ENCODE data around the gene EPHB3.

The EPHB3 gene

DNA sequence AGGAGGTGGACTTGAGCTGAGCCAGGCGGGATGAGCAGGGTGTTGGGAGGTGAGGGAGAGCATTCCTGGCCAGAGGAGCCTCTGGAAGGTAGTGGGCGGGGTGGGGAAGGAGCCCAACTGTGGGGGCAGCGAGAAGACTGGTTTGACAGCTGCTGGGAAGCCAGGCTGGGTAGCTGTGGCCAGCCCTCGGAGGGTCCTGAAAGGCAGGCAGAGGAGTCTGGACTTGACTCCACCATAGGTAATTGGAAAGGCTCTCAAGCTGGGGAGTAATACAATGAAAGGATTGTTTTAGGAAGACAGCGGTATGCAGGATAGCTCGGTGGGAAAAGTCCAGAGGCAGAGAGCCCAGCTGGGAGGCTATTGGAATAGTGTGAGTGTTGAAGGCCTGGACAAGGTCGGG lies 17.2 kb downstream of the EPHB3 start:
- no peak for DNase-seq

DNA sequence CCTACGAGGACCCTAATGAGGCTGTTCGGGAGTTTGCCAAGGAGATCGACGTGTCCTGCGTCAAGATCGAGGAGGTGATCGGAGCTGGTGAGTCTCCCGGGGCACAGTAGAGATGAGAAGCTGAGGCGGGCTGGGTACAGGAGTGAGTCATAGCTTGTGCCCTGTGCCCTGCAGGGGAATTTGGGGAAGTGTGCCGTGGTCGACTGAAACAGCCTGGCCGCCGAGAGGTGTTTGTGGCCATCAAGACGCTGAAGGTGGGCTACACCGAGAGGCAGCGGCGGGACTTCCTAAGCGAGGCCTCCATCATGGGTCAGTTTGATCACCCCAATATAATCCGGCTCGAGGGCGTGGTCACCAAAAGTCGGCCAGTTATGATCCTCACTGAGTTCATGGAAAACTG lies 17.9 kb downstream of the EPHB3 start:
- DNase-seq = no peak

DNA sequence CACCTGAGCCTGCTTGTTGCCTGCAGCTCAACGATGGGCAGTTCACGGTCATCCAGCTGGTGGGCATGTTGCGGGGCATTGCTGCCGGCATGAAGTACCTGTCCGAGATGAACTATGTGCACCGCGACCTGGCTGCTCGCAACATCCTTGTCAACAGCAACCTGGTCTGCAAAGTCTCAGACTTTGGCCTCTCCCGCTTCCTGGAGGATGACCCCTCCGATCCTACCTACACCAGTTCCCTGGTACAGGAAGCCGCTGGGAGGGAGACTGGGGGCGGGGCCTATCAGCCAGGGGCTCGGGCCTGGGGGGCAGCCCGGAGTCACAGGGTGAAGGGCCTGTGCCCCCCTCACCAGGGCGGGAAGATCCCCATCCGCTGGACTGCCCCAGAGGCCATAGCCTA lies 18.8 kb downstream of the EPHB3 start:
- DNase-seq = no peak

DNA sequence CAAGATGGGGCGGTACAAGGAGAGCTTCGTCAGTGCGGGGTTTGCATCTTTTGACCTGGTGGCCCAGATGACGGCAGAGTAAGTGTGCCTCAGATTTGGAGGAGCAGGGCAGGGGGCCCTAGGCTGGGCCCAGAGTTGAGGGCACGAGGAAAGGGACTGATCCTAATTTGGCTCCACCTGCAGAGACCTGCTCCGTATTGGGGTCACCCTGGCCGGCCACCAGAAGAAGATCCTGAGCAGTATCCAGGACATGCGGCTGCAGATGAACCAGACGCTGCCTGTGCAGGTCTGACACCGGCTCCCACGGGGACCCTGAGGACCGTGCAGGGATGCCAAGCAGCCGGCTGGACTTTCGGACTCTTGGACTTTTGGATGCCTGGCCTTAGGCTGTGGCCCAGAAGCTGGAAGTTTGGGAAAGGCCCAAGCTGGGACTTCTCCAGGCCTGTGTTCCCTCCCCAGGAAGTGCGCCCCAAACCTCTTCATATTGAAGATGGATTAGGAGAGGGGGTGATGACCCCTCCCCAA lies 19.8 kb downstream of the EPHB3 start:
- DNase-seq = no peak

DNA sequence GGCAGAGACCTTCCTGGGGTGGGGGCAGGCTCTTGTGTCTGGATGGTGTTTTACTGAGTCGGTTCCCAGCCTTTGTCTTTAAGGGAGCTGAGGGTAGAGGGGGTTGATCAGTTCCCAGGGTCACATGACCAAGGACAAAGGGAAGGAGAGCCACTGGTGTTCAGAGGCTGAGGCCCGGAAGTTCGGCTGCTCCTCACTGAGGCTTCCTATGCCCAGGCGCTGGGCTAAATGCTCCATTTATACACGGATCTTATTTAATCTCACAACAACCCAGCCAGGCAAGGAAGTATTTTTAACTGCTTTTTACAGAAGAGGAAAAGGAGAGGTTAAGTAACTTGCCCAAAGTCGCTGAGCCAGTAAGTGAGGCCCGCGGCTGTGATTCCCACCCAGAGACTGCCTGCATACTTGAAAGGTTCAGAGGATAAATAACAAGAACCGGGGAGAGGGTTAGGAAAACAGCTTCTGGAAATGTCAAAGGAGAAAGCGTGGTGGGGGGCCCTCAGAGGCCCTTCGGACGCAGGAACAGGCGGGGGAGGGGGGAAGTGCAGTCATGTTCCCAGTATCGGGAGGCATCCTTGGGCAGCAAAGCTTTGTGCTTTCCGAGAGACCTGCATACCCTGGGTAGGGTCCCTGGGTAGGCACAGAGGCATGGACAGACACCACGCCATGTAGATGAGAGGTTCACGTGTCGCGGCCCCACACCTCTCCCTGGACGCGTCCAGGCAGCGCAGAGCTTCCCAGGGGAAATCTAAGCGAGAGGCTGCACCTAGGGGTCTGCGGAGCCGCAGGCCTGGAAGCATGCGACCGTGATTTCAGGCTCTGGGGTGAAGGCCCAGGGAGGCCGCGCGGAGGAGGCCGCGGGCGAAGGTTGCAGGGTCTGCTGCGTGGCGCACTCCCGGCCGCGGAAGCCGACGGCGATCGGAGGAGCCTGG lies 21.3 kb downstream of the EPHB3 start:
- DNase-seq = peak in 43 of 56 donors; percentile 5 to 67 (median 37)

DNA sequence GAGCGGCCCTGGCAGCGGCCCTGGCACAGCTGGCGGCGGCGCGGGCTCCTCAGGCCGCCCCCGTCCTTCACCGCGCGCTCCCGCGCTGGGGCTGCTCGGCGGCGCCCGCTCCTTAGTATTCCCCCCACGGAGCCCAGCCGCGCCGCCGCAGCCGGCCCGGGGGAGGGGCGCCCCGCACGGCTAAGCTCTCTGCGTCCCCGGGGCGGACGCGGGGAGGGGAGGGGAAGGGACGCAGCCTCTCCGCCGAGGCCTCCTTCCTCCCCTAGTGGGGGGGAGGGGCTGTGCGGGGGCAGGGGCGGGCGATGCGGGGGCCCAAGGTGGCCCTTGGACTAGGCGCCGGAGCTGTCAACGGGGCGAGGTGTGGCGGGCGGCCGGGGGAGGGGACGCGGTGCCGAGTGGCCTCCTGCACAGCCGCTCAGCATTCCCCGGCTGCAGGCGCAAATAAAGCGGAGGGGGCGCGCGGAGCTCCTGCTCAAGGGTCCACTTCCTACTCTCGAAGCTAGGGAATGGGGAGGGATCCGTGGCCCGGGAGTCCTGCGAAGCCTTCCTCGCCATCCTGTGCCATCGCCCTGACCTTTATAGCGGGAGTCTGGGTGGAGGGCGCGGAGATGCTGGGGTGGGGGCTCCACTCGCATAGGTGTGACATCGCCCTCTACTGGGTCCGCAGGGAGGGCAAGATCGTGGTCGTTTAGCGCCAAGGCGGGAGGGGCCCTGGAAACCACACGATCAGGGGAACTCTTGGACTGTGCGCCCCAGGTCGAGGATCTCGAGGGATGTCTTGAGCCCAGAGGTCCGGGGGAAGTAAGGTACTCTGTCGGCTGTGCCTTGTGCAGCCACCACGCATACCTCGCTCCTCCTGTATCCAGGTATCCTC lies 22.2 kb downstream of the EPHB3 start:
- peak in 51 of 56 donors; percentile 14 to 86 (median 61) for DNase-seq

- DNase-seq = no peak
These were observed 22.9 kb downstream of the EPHB3 start for GRCh38 chr3:184584464-184584891.

- DNase-seq = no peak
These were observed 24.0 kb downstream of the EPHB3 start for GRCh38 chr3:184585545-184585944.

GRCh38 chr3:184586851-184587250 lies 25.3 kb downstream of the EPHB3 start:
- DNase-seq = no peak

GRCh38 chr3:184588776-184589175 lies 27.2 kb downstream of the EPHB3 start:
- no peak for DNase-seq

DNA sequence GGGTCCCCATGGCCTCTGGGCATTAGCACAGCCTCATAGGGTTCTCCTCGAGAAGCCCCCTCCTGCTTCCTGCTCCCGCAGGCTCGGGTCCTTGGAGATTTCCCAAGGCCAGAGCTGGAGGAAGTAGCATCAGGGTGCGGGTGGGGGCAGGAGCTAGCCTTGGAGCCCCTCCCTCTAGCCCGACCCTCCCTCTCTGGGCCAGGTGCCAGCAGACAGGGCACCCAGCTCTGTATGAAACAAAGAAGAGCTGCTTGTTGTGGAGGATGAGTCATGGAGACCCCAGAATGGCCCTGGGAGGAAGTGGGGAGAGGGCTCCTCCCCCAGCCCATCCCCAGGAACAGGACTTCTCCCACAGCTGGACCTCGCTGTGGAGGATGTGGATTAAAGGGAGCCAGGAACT lies 29.2 kb downstream of the EPHB3 start:
- no peak for DNase-seq

DNA sequence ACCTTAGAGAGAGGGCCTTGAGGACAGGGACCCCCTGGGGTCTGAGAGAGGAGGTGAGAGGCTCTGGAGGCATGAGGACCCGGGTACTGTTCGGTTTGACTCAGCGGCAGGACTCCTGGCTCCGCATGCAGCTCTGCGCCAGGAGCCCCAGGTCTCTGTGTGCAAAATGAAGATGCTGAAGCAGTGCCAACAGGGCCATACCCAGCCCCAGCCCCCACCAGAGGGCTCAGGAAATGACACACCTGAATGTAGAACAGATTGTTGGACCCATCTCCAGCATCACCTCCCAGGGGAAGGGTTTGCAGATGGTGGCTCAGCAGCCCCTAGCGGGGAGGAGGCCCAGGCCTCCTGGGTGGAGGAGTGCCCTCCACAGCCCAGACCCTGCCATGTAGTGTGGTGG lies 30.2 kb downstream of the EPHB3 start:
- no peak for DNase-seq

DNA sequence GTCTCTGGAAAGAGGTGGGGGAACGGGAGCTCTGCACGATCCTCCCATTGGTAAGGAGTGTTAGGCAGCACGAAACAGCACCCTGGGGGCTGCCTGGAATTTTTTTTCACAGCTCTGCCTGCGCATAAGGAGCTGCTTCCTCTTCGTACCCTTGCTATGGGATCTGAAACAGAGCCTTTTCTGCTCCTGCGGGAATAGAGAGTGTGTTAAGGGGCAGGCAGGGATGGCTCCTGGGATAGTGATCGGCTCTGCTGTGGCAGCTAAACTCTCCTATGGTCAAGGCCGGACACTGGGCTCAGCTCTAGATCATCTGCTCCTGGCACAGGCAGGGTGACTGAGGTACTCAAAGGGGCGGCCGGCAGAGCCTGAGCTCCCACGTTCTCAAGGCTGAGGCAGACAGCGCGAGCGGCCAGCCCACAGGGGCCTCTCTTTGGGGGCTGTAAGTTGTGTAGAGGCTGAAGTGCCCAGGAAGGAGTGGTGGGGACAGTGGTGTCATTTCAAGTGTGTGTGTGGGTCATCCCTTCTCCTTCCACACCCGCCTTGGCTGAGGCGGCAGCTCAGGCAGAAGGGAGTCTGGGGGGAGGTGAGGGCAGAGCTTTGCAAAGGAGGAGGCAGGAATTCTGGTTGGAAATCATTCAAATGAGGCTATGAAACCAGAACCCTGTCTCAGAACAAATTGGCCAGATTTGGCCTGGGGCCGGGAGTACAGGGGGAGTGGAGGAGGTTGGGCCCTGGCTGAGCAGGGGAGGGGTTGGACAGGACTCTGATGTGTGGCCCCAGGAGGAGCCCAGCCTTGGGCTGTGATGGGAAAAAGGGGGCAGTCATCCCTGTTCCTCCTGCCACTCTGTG lies 31.0 kb downstream of the EPHB3 start:
- DNase-seq = no peak

DNA sequence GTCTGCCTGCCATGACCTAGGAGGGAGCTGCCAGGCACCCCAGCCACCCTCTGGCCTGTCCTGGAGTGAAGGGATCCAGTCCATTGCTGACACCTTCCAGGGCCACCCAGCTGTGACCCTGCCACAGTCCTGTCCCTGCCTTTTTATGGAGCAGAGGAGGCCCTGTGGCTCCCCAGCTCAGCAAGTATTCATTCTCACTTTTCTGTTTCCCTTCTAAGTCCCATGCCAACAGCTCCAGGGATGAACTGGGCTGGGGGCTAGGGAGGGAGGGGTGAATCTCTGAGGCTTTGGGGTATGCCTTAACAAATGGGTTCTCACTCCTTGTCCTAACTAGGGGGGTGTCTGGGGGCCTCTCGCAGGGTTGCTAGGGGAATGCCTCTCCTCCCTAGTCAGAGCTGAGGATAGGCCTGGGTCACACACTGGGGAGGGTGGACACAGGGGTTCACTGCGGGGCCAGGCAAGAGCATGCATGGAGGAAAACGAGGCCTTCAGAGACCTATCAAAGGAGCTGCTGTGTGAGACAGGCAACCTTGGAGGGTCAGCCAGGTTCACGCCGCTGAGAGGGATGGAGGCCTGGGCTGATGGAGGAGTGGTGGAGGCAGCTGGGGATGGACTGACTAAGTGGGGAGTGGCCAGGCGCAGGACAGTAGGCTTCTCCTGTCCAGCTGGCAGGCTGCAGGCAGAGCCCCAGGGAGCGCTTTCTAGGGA lies 31.8 kb downstream of the EPHB3 start:
- no peak for DNase-seq

DNA sequence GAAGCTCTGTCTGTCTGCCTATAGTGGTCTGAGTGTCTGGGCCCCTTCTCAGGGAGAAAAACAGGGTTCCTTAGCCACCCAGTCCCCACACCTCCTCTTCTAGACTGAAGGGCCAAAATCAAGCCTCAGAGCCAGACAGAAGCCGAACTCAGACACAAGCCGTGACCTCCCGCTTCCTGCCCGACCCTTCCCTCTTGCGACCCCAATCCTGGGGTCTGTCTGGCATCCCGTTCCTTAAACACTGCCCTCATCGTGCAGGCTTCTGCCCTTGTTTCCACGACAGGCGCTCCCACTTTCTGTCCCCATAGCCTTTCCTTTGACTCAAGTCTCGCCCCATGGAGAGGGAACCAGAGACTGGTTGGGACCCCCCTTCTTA lies 32.3 kb downstream of the EPHB3 start:
- no peak for DNase-seq

GRCh38 chr3:184594371-184595001 lies 32.9 kb downstream of the EPHB3 start:
- no peak for DNase-seq

GRCh38 chr3:184595726-184596125 lies 34.1 kb downstream of the EPHB3 start:
- DNase-seq = no peak

- no peak for DNase-seq
These were observed 34.6 kb downstream of the EPHB3 start for GRCh38 chr3:184596233-184596632.

- no peak for DNase-seq
These were observed 35.4 kb downstream of the EPHB3 start for GRCh38 chr3:184596886-184597575.

All from nucleus accumbens (tissue), 56 donors.